RCC 7860 (cell line): Measurements from ENCODE around the gene EFCAB7.
A peak's percentile ranks its signal among the peaks of the same experiment; 100 is the strongest.

Source experiments
- DNase-seq: peaks from one replicate; pipeline ENCODE4 v3.0.0-alpha.2; 2015; ENCODE audit warnings: low spot score
- FAIRE-seq: peaks from 2 replicates; lab custom pipeline; 2012; peaks lifted over from hg19 to GRCh38; lab: Jason Lieb, UNC

EFCAB7 gene

GRCh38 chr1:63601061-63601460, 77.7 kb downstream of the EFCAB7 start:
- no peak for DNase-seq
- no peak for FAIRE-seq

- FAIRE-seq (no peak), DNase-seq (no peak)
These were observed 78.1 kb downstream of the EFCAB7 start for GRCh38 chr1:63601463-63601862.

- DNase-seq (no peak), FAIRE-seq (no peak)
These were observed 78.6 kb downstream of the EFCAB7 start for GRCh38 chr1:63601912-63602311.

- DNase-seq, result no peak
- no peak for FAIRE-seq
These were observed 79.3 kb downstream of the EFCAB7 start for GRCh38 chr1:63602629-63603028.

GRCh38 chr1:63603810-63604209, 80.5 kb downstream of the EFCAB7 start:
- FAIRE-seq (no peak), DNase-seq (no peak)

- DNase-seq, result no peak
These were observed 84.0 kb downstream of the EFCAB7 start for GRCh38 chr1:63607322-63607721.

GRCh38 chr1:63611231-63611630, 87.9 kb downstream of the EFCAB7 start:
- DNase-seq (peak; percentile 47), FAIRE-seq (peak; percentile 80)

More at GRCh38 chr1:63607322-63607721, 84.0 kb downstream of the EFCAB7 start:
- FAIRE-seq, result no peak

- FAIRE-seq (no peak), DNase-seq (no peak)
These were observed 89.2 kb downstream of the EFCAB7 start for GRCh38 chr1:63612564-63612963.

- no peak for FAIRE-seq
These were observed 89.6 kb downstream of the EFCAB7 start for GRCh38 chr1:63612971-63613370.

GRCh38 chr1:63615768-63616420, 92.6 kb downstream of the EFCAB7 start:
- FAIRE-seq, result peak; percentile 82
- DNase-seq, result peak; percentile 63

More at GRCh38 chr1:63612971-63613370, 89.6 kb downstream of the EFCAB7 start:
- no peak for DNase-seq

GRCh38 chr1:63617450-63617849, 94.1 kb downstream of the EFCAB7 start:
- DNase-seq, result no peak
- no peak for FAIRE-seq

GRCh38 chr1:63618011-63618410, 94.7 kb downstream of the EFCAB7 start:
- no peak for FAIRE-seq
- no peak for DNase-seq

- FAIRE-seq, result no peak
These were observed 96.2 kb downstream of the EFCAB7 start for GRCh38 chr1:63619558-63619957.

GRCh38 chr1:63620671-63621070, 97.3 kb downstream of the EFCAB7 start:
- DNase-seq (no peak), FAIRE-seq (no peak)

More at GRCh38 chr1:63619558-63619957, 96.2 kb downstream of the EFCAB7 start:
- DNase-seq, result no peak

- DNase-seq (no peak), FAIRE-seq (no peak)
These were observed 97.8 kb downstream of the EFCAB7 start for GRCh38 chr1:63621075-63621474.

- no peak for DNase-seq
- FAIRE-seq, result no peak
These were observed 98.4 kb downstream of the EFCAB7 start for GRCh38 chr1:63621698-63622097.
